Lung microvascular endothelial cell (primary cell): Measurements from ENCODE around the gene SLC10A7. TPM values are rescaled to one million over a fixed set of nuclear protein-coding genes. Genes with fewer than 3 reads are reported as not detected.

Experiments
- DNase-seq, 2 donors: peaks; one replicate each; pipeline versions ENCODE4 v3.0.0 to v3.0.0-alpha.2; 2010; ENCODE audit warnings: low read depth in 2 of 2
- total RNA-seq: library from RNA; depleted of rRNA; stranded (reverse); fragments of >200 nt; gene quantifications from 2 replicates; pipeline ENCODE4 v1.2.1, GENCODE V29; 2014

The SLC10A7 gene
- total RNA-seq, 1 donor from 2014 or later: 7.3 TPM

- no peak for DNase-seq
Observed at GRCh38 chr4:146439999-146440398, 81.7 kb downstream of the SLC10A7 start.

GRCh38 chr4:146439437-146439836 is 82.3 kb downstream of the SLC10A7 start:
- DNase-seq: no peak

GRCh38 chr4:146437778-146438177 is 84.0 kb downstream of the SLC10A7 start:
- DNase-seq: peak; percentile 17 to 64

- peak in 1 of 2 donors; percentile 1 for DNase-seq
Observed at GRCh38 chr4:146436423-146437162, 85.1 kb downstream of the SLC10A7 start.

- peak in 1 of 2 donors; percentile 2 for DNase-seq
Observed at GRCh38 chr4:146435962-146436361, 85.8 kb downstream of the SLC10A7 start.

- no peak for DNase-seq
Observed at GRCh38 chr4:146432065-146432464, 89.7 kb downstream of the SLC10A7 start.

- no peak for DNase-seq
Observed at GRCh38 chr4:146428298-146428697, 93.4 kb downstream of the SLC10A7 start.

- DNase-seq: no peak
Observed at GRCh38 chr4:146417822-146418221, 103.9 kb downstream of the SLC10A7 start.

GRCh38 chr4:146415829-146416228 is 105.9 kb downstream of the SLC10A7 start:
- no peak for DNase-seq

- DNase-seq: peak; percentile 93 to 95
Observed at GRCh38 chr4:146407669-146408084, 114.1 kb downstream of the SLC10A7 start.

GRCh38 chr4:146407257-146407656 is 114.5 kb downstream of the SLC10A7 start:
- no peak for DNase-seq

GRCh38 chr4:146401274-146401673 is 120.5 kb downstream of the SLC10A7 start:
- no peak for DNase-seq

GRCh38 chr4:146398896-146399445 is 122.8 kb downstream of the SLC10A7 start:
- no peak for DNase-seq

- DNase-seq: no peak
Observed at GRCh38 chr4:146398404-146398803, 123.3 kb downstream of the SLC10A7 start.

- no peak for DNase-seq
Observed at GRCh38 chr4:146389561-146389960, 132.2 kb downstream of the SLC10A7 start.

- DNase-seq: no peak
Observed at GRCh38 chr4:146382194-146382593, 139.5 kb downstream of the SLC10A7 start.

GRCh38 chr4:146381263-146381872 is 140.4 kb downstream of the SLC10A7 start:
- DNase-seq: peak in 1 of 2 donors; percentile 35

- peak in 1 of 2 donors; percentile 5 for DNase-seq
Observed at GRCh38 chr4:146379744-146380143, 142.0 kb downstream of the SLC10A7 start.

- DNase-seq: no peak
Observed at GRCh38 chr4:146371812-146372211, 149.9 kb downstream of the SLC10A7 start.

GRCh38 chr4:146370841-146371240 is 150.9 kb downstream of the SLC10A7 start:
- DNase-seq: no peak

- DNase-seq: peak in 1 of 2 donors; percentile 15
Observed at GRCh38 chr4:146369446-146369845, 152.3 kb downstream of the SLC10A7 start.

GRCh38 chr4:146368209-146368608 is 153.5 kb downstream of the SLC10A7 start:
- DNase-seq: peak; percentile 8 to 43

GRCh38 chr4:146367347-146367746 is 154.4 kb downstream of the SLC10A7 start:
- DNase-seq: peak in 1 of 2 donors; percentile 21
